Lower leg skin (tissue), 4 donors: ENCODE data around the gene RNF43. TPM values are rescaled to one million over a fixed set of nuclear protein-coding genes. Genes with fewer than 3 reads are reported as not detected.

Experiments used
- DNase-seq, 2 donors: peaks; one replicate each; pipeline ENCODE4 v3.0.0-alpha.2; 2019; ENCODE audit warnings: low spot score in 2 of 2
- H3K4me3 ChIP-seq: fragments of 200-600 bp; sonication (generic); 2 replicates; pipeline ENCODE4 v1.5.1; 2017; ENCODE audit warnings: mild to moderate bottlenecking, low read depth; ENCODE audit not compliant: poor library complexity, severe bottlenecking
- POLR2A ChIP-seq, 2 donors: fragments of 450-650 bp; IDR thresholded peaks; one replicate each; pipeline ENCODE4 v1.6.1; 2016 to 2017; ENCODE audit warnings: antibody characterized with exemption in 2 of 2, mild to moderate bottlenecking in 1 of 2, moderate library complexity in 1 of 2
- WGBS, 2 donors: methylation state at CpG; one replicate each; pipeline ENCODE4 v1.1.5; 2018; 5-methylcytosine and 5-hydroxymethylcytosine counted together
- intact Hi-C: fragments of 100-400 bp; cut with DNase I; formaldehyde crosslinking; loops from one replicate; pipeline ENCODE4 v1.15.0; 2023; ENCODE audit warnings: low total_unique reads
- total RNA-seq, 4 donors: library from RNA; depleted of rRNA; stranded (reverse); fragments of >200 nt; gene quantifications; one replicate each; pipeline ENCODE4 v1.1.0, GENCODE V29; 2016
- TF ChIP-seq, protein P1 (sequence below), 3 donors: fragments of 450-650 bp; IDR thresholded peaks; one replicate each; pipeline ENCODE4 v1.5.1; 2016; ENCODE audit warnings: antibody characterized with exemption in 3 of 3, mild to moderate bottlenecking in 3 of 3, moderate library complexity in 2 of 3

Gene RNF43
- total RNA-seq: 10 to 100 TPM; 11.0 to 20.0 (median 18.4) TPM

DNA sequence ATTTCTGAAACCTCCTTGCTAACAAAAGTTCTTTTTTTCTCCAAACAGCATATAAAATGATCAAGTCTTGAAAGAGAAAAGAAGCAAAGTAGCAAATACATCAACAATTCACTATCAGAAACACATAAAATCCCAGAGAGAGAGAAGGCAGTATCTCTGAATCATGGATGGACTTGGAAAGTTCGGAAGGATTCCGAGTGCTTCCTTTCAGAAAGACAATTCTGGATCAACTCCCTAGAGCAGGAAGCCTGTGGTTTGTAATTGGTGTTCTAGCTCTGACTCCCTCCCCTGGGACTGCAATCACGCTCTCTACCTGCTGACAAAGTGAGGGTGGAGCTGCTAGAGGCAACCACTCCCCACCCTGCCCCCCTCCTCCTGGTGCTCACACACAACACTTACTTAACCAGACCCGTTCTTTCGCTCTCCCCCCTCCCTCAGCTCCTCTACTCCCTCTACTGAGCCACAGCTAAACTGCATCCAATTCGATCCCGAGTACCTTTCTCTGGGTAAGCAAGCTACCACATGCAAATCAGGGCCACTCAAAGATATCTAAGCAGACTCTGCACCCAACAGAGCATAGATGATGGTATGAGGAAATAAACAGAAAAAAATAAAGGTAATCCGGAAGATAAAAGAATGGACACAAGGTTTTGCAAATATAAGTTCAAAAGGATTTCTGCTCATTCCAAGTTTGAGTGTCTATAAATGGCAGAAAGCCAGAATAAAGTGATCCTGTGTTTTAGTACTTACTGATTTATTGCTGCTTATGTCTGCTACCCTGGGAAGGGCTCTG lies at the start of gene RNF43:
Gene RNF43 (minus strand): TSS at position 235 of the 793 bp plus-strand sequence. CDS start 1,957 bp downstream, outside the sequence.
- TF ChIP-seq, protein P1, sequence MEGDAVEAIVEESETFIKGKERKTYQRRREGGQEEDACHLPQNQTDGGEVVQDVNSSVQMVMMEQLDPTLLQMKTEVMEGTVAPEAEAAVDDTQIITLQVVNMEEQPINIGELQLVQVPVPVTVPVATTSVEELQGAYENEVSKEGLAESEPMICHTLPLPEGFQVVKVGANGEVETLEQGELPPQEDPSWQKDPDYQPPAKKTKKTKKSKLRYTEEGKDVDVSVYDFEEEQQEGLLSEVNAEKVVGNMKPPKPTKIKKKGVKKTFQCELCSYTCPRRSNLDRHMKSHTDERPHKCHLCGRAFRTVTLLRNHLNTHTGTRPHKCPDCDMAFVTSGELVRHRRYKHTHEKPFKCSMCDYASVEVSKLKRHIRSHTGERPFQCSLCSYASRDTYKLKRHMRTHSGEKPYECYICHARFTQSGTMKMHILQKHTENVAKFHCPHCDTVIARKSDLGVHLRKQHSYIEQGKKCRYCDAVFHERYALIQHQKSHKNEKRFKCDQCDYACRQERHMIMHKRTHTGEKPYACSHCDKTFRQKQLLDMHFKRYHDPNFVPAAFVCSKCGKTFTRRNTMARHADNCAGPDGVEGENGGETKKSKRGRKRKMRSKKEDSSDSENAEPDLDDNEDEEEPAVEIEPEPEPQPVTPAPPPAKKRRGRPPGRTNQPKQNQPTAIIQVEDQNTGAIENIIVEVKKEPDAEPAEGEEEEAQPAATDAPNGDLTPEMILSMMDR (IDR thresholded peaks at IDR 0.05): peak in 1 of 3 donors; percentile 88
- TF ChIP-seq POLR2A (IDR thresholded peaks at IDR 0.05): no peak
- H3K4me3 ChIP-seq: no peak within 1 kb of the TSS
- 2 to 5% methylated on average over 8 of the region's 8 CpGs for WGBS, 2 donors
- intact Hi-C loops: loop anchor here (5.0 kb wide), 1 partner anchor 65 kb away; the partner anchor contains the start of gene SUPT4H1
- peak; percentile 93 to 95 for DNase-seq

DNA sequence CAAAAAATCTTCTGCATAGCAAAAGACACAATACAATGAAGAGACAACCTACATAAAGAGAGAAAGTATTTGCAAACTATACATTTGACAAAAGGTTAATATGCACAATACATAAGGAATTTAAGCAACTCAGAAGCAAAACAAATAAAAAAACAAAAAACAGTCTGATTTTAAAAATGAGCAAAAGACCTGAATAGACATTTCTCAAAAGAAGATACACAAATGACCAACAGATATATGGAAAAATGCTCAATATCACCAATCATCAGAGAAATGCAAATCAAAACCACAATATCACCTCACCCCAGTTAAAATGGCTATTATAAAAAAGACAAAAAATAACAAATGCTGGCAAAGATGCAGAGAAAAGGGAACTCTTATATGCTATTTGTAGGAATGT lies 38.2 kb upstream of the RNF43 start:
- intact Hi-C loops: no loop called here
- no peak overlapping the region for H3K4me3 ChIP-seq
- TF ChIP-seq, protein P1 (IDR thresholded peaks at IDR 0.05): no peak
- TF ChIP-seq POLR2A (IDR thresholded peaks at IDR 0.05): no peak
- DNase-seq: no peak

DNA sequence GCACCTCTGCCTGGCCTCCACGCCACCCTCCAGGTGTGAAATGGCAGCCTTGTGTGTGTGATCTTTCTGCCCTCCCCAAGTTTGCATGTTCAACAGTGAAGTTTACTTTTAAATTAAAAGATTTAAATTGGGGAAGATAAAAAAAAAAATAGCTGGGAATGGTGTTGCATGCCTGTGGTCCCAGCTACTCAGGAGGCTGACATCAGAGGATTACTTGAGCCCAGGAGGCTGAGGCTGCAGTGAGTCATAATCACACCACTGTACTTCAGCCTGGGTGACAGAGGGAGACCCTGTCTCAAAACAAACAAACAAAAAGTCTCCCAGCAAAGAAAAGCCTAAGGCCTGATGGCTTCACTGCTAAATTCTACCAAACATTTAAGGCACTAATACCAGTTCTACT lies 35.4 kb upstream of the RNF43 start:
- DNase-seq: no peak
- TF ChIP-seq POLR2A (IDR thresholded peaks at IDR 0.05): no peak
- TF ChIP-seq, protein P1 (IDR thresholded peaks at IDR 0.05): no peak
- 91 to 100% methylated on average over 1 of the region's 1 CpG for WGBS, 2 donors
- intact Hi-C loops: no loop called here
- H3K4me3 ChIP-seq: no peak overlapping the region

DNA sequence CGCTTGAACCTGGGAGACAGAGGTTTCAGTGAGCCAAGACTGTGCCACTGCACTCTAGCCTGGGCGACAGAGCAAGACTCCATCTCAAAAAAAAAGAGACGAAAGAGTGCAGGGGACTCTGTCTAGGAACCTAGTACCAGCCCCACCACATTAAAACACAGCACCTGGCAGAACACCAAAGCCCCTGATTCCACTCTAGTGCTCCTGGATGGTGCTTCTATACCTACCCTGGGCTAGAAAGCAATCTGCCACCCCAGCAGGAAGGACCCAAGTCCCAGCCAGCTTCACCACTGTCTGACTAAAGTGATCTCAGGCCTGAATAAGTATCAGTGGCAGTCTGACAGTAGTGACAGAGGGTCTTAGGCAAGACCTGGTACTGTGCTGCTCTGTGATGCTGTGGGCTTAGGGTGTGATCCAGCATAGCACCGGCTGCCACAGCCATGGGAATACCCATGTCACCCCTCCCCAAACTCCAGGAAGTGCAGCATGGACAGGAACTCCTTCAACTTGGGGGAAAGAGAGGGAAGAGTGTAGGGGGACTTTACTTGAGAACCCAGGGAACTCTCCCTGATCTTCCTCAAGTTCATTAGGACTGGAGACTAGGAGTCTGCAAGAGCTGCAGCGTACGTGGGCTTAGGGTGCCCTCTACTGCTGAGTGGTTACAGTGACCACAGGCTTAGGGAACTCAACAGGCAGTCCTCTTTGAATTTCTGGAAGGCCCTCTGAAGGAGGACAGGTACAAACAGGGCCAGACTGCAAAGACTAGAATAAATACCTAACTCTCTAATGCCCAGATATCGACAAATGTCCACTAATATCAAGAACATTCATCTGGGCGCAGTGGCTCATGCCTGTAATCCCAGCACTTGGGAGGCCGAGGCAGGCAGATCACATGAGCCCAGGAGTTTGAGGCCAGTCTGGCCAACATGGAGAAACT lies 30.0 kb upstream of the RNF43 start:
- DNase-seq: peak in 1 of 2 donors; percentile 37
- intact Hi-C loops: no loop called here
- TF ChIP-seq, protein P1 (IDR thresholded peaks at IDR 0.05): no peak
- no peak for TF ChIP-seq POLR2A (IDR thresholded peaks at IDR 0.05)
- H3K4me3 ChIP-seq: no peak overlapping the region
- 74 to 78% methylated on average over 9 of the region's 9 CpGs for WGBS, 2 donors

DNA sequence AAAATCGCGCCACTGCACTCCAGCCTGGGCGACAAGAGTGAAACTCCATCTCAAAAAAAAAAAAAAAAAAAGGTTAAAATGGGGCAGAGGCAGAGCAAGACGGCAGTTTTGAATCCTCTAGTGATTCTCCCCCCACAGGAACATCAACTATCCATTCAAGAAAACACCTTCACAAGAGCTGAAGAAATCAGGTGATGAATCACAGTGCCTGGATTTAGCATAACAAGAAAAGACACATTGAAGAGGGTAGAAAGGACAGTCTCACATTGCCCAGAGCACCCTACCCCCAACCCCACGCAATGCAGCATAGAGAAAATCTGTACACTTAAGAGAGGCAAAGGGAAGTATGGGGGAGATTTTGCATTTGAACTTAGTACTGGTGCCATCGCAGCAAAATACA lies 28.8 kb upstream of the RNF43 start:
- DNase-seq: no peak
- no peak overlapping the region for H3K4me3 ChIP-seq
- TF ChIP-seq, protein P1 (IDR thresholded peaks at IDR 0.05): no peak
- TF ChIP-seq POLR2A (IDR thresholded peaks at IDR 0.05): no peak
- 88 to 94% methylated on average over 6 of the region's 6 CpGs for WGBS, 2 donors
- intact Hi-C loops: no loop called here
